GM23338 (cell line): Measurements from ENCODE around the gene STIL.

Experiments
- CREB1 ChIP-seq: fragments of 250-450 bp; sonication (Bioruptor Pico); IDR thresholded peaks from 2 replicates; pipeline ENCODE4 v1.5.0; 2020; ENCODE audit warnings: low read depth, mild to moderate bottlenecking, moderate library complexity
- EZH2 ChIP-seq: fragments of 200-600 bp; sonication (generic); IDR thresholded peaks from one replicate; pipeline ENCODE4 v1.8.0; 2017; ENCODE audit warnings: antibody characterized with exemption, mild to moderate bottlenecking, low read depth; ENCODE audit not compliant: unreplicated experiment
- EZH2phosphoT487 ChIP-seq: fragments of 200-600 bp; sonication (generic); IDR thresholded peaks from one replicate; pipeline ENCODE4 v1.8.1; 2018; ENCODE audit warnings: antibody characterized with exemption; ENCODE audit not compliant: unreplicated experiment
- JUNB ChIP-seq: IDR thresholded peaks from one replicate; pipeline ENCODE4 v1.6.1; 2016; ENCODE audit warnings: antibody characterized with exemption; ENCODE audit not compliant: unreplicated experiment
- NANOG ChIP-seq: IDR thresholded peaks from 2 replicates; pipeline ENCODE4 v1.6.1; 2016; ENCODE audit warnings: antibody characterized with exemption, borderline replicate concordance
- POLR2AphosphoS5 ChIP-seq: IDR thresholded peaks from 2 replicates; pipeline ENCODE4 v1.6.1; 2016; ENCODE audit warnings: antibody characterized with exemption, low read depth
- TF ChIP-seq, protein P1 (sequence below), 2 experiments: fragments of 200-600 bp in 1 of 2; sonication (generic) in 1 of 2; conservative IDR thresholded peaks; 2 replicates each; pipeline versions ENCODE4 v1.5.1 to v1.6.1; 2016 to 2017; ENCODE audit warnings: antibody characterized with exemption in 2 of 2, low read depth in 2 of 2, mild to moderate bottlenecking in 2 of 2, moderate library complexity in 1 of 2

DNA sequence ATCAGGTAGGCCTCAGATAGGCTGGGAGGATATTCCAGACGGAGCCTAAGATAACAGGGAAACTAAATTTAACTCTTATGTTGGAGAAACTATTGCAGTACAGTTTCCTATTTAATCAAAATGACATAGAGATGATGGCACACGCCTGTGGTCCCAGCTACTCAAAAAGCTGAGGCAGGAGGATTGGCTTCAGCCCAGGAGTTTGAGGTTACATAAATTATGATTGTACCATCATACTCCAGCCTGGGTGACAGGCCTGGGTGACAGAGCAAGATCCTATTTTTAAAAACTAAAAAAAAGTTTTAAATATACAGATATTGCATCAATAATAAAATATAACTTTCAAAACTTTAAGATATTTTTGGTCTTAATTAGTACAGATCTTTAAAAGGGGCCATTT, 56.7 kb downstream of the STIL start:
- TF ChIP-seq, protein P1, sequence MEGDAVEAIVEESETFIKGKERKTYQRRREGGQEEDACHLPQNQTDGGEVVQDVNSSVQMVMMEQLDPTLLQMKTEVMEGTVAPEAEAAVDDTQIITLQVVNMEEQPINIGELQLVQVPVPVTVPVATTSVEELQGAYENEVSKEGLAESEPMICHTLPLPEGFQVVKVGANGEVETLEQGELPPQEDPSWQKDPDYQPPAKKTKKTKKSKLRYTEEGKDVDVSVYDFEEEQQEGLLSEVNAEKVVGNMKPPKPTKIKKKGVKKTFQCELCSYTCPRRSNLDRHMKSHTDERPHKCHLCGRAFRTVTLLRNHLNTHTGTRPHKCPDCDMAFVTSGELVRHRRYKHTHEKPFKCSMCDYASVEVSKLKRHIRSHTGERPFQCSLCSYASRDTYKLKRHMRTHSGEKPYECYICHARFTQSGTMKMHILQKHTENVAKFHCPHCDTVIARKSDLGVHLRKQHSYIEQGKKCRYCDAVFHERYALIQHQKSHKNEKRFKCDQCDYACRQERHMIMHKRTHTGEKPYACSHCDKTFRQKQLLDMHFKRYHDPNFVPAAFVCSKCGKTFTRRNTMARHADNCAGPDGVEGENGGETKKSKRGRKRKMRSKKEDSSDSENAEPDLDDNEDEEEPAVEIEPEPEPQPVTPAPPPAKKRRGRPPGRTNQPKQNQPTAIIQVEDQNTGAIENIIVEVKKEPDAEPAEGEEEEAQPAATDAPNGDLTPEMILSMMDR (conservative IDR thresholded peaks at IDR 0.05; ENCODE audit: low read depth in 2 of 2), result no peak
- TF ChIP-seq POLR2AphosphoS5, result no peak
- TF ChIP-seq EZH2phosphoT487, result no peak
- TF ChIP-seq JUNB, result no peak
- TF ChIP-seq CREB1 (CRISPR knock-in tag), result no peak
- no peak for TF ChIP-seq EZH2
- TF ChIP-seq NANOG, result no peak
